ENCODE results near the gene IGFBP5.

Gene IGFBP5

GRCh38 chr2:216695401-216695821 lies at the start of gene IGFBP5:
IGFBP5 (minus strand) TSS chr2:216695549; CDS start chr2:216694775, 774 bp downstream.
- no peak for DNase-seq

GRCh38 chr2:216743781-216744180 lies 48.4 kb upstream of the IGFBP5 start:
- DNase-seq, result no peak

DNA sequence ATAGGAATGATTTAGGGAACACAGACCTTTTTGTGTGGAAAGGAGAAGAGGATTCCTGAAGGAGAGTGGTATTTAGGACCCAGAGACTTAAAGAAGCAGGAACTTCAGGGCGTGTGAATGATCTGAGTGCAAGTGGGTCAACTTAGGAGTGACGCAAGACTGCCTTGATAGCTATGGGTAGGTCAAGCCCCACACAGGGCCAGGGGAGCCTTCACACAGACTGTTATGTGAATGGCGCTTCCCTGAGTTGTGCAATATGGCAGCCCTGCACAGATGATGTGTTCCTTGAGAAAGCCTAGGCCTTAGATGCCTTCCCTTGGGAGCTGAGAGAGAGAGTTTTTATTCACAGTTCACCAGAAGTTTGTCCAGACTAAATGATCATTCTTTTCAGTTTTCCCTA lies 47.1 kb upstream of the IGFBP5 start:
- DNase-seq, result no peak

DNA sequence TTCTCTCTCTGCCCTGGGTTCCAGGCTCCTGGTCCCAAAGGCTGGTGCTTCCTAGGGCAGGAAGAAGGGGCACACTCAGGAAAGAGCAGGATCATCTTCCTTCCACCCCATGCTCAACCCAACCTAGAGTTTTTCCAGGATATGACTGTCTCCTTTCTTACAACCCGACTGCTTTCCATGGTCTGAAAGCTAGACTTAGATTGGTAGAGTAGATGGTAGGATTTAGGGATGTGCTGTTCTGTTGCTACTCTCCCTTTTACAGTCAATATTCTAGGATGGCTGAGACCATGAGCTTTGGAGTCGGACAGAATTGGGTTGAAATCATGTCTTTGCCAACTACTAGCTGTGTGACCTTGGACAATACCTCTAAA lies 45.9 kb upstream of the IGFBP5 start:
- DNase-seq, result no peak

- DNase-seq, result no peak
Measured at GRCh38 chr2:216740557-216741222, 45.3 kb upstream of the IGFBP5 start.

GRCh38 chr2:216739035-216739434 lies 43.7 kb upstream of the IGFBP5 start:
- no peak for DNase-seq

DNA sequence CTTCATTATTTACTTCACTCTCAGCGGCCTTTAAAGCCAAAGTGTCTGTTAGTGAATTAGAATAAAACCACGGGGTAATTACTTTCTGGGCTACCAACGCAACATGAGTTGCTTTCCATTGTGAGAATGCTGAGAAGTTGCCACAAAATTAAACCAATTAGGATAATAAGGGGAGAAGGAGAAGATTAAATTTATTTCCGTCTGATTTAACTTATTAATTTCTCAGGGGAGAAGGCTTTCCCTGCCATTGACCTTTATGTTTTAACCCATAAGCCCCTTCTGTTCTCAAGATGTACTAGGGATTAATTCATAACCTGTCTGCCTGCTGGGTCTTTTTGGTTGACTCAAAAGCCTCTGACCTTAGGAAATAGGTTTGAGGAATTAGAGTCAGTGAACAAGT lies 42.3 kb upstream of the IGFBP5 start:
- no peak for DNase-seq

DNA sequence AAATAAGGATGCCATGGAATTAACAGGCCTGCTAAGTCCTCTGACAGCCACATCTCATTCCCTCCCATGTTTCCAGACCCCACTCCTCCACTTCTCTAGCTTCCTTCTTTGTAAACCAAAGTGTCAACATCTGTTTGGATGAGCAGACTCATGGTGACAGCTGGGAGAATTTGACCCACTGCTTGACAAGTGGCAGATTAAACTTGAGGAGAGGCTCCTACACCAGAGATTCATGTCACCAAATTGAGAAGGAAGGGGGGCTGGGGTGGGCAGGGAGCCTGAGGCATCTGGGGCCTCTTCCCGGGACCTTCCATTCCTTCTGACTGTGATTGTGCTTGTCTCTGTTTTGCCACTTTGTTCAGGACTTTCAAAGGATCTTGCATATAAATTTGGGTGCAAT lies 41.0 kb upstream of the IGFBP5 start:
- no peak for DNase-seq

GRCh38 chr2:216735668-216736067 lies 40.3 kb upstream of the IGFBP5 start:
- DNase-seq, result no peak

DNA sequence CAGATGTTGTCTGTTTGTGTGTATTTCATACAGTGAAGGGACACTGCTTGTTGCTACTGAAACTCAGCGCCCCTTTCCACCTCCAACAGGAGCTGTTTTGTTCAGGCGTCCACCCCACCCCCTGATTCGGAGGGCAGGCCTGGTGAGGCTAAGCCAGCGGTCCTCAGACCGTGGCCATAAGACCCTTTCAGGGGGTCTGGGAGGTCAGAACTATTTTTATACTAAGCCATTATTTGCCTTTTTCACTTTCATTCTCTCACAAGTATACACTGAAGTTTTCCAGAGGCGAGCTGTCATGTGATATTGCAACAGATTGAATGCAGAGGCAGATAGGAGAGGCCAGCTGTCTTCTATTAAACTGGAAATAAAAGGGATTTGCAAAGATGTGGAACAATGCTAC lies 39.7 kb upstream of the IGFBP5 start:
- no peak for DNase-seq

GRCh38 chr2:216733046-216733445 lies 37.7 kb upstream of the IGFBP5 start:
- DNase-seq, result no peak

DNA sequence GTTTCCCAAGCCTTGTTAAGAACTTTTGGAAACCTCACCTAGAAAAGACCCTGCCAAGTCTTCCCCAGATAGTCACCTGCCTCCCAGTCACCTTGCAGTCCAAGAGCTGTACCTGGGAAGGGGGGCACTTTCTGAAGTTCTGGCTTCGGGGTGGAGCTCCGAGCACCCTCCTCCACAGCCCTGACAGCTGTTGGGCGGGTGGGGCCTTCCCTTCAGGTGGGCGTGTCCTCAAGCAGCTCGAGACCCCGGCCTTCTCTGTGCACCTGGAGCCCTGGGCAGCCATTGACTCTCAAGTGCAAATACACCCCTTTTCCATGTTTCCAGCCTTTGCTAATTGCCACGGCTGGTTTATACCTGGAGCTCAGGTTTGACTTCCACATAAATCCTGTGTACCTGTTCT lies 37.0 kb upstream of the IGFBP5 start:
- no peak for DNase-seq

- DNase-seq, result no peak
Measured at GRCh38 chr2:216731465-216731864, 36.1 kb upstream of the IGFBP5 start.

GRCh38 chr2:216730871-216731270 lies 35.5 kb upstream of the IGFBP5 start:
- no peak for DNase-seq

DNA sequence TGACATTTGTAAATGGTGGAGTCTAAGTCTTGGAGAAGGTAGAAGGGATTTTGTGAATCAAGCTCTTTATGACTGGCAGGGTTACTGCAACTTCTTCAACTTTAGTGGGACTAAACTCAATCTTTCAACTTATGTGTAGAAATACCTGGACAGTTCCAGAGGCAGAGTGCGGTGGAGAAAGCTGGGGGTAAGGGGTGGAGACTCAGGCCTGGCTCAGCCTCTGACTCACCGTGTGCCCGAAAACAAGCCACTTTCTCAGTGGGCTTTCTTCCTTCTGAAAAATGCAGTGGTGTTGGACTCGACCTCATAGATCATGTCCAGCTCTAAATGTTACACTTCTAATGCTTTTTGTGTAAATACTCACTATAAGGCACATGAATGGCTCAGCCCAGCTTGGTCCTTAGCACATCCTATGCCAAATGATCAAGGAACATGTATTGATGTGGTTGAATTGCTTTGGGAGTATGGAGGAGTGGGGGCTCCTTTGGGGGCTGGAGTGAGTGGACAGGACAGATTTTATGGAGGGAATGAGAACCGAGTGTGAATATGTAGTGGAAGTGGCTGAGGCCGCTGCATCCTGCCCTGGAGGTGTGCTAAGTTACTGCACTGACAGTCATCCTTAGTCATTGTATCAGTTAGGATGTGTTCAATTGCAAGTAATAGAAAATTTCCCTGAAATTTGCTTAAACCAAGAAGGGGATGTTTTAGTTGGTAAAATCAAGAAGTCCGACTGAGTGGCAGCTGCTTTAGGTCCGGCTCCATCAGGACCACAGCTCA lies 32.2 kb upstream of the IGFBP5 start:
- no peak for DNase-seq

DNA sequence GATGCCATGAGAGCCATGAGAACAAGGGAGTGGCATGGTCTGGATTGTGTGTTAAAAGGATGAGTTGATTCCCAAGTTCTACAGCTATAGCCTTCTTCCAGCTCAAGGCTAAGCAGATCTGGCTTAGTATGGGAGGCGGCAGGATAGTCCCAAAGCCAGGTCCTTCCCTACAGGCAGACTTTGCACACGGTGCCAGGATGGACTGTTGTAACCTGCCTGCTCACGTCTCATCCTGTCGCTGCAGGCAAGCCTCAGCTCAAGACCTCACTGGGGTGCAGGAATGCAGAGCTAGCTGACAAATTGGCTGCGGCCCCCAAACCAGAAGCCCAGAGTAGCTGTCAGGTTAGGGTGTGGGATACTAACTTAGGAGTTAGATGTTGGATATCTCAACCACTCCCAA lies 28.8 kb upstream of the IGFBP5 start:
- DNase-seq, result no peak

GRCh38 chr2:216721141-216721540 lies 25.8 kb upstream of the IGFBP5 start:
- no peak for DNase-seq

DNA sequence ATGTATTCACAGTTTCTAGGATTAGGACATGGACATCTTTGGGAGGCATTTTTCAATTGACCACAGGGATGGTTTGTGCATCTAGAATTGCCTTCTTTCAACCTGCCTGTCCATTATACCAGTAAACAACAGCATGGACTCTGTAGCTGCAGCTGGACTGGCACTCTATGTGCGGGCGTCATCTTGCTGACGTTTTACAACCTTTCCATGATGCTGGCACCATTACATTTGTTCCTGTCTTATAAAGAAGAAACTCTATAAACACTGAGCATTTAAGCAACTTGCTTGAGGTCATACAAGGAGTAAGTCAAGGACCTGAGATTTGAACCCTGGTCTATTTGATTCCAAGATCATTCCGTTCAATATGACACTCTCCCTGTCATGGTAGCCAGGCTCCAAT lies 25.4 kb upstream of the IGFBP5 start:
- no peak for DNase-seq

- DNase-seq, result no peak
Measured at GRCh38 chr2:216717907-216718615, 22.7 kb upstream of the IGFBP5 start.

DNA sequence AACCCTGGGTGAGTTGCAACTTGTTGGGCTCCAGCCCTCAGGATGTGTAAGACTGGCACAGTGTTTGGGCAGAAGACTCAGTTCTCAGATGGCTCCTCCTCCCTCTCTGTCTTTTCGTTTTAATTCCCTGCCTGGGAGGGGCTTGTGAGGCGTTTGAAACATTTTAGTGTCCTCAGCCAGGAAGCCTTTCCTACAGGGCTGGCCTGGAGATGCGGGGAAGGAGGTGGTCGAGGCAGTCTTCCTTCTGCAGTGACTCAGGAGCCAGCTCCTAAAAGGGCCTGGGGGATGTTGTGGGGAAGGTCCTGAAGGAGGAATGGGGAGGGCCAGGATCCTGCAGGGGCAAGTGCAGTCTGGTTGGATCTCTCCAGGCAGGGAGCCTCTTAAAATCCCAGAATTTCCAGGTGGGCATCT lies 22.1 kb upstream of the IGFBP5 start:
- DNase-seq, result no peak

GRCh38 chr2:216716109-216716508 lies 20.8 kb upstream of the IGFBP5 start:
- no peak for DNase-seq

GRCh38 chr2:216715402-216715974 lies 20.1 kb upstream of the IGFBP5 start:
- DNase-seq, result no peak

- DNase-seq, result no peak
Measured at GRCh38 chr2:216714376-216714775, 19.0 kb upstream of the IGFBP5 start.

All from activated T-cell treated with anti-CD3 and anti-CD28 coated beads, Interleukin-2, amount 50 U/mL, for 1 hour (primary cell).